ENCODE data around the gene AMZ1.
"Not testable (repeated sequence)": the region's sequence is repeated elsewhere in the genome, so short reads cannot be mapped to it uniquely, and the experiment has no call there.

AMZ1 gene

DNA sequence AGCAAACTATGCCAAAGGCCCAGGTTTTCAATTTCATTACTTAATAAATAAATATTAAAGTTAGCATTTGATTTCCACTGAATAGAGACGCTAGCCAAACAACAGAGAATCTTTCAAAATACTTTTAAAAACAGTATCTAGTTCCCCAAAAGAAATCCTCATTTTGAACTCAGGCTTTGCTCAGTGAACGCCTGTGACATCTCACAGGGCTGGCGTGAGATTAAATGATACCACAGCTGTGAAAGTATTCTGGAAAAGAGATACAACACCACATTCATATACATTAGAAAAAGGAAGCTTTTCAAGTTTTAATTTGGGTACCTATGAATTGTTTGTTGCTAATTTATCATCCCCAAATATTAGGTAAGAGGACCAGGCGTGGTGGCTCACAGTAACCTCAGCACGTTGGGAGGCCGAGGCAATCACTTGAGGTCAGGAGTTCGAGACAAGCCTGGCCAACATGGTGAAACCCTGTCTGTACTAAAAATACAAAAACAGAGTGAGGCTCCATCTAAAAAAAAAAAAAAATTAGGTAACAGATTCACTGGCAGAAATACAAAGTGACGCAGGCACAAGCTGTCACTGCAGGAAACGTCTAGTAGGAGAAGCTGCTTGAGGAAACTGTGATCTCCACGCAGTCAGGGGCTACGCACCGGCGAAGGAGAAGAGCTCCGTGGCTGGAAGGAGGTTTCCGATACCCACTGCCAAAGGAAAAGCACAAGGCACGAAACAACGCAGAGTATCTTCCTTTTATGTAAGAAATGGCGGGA is 50.0 kb downstream of the AMZ1 start:
- DNase-seq = peak in 5 of 51 donors; percentile 20 to 60 (median 44)

- no peak for DNase-seq
Observed at GRCh38 chr7:2738766-2739549, 51.0 kb downstream of the AMZ1 start.

DNA sequence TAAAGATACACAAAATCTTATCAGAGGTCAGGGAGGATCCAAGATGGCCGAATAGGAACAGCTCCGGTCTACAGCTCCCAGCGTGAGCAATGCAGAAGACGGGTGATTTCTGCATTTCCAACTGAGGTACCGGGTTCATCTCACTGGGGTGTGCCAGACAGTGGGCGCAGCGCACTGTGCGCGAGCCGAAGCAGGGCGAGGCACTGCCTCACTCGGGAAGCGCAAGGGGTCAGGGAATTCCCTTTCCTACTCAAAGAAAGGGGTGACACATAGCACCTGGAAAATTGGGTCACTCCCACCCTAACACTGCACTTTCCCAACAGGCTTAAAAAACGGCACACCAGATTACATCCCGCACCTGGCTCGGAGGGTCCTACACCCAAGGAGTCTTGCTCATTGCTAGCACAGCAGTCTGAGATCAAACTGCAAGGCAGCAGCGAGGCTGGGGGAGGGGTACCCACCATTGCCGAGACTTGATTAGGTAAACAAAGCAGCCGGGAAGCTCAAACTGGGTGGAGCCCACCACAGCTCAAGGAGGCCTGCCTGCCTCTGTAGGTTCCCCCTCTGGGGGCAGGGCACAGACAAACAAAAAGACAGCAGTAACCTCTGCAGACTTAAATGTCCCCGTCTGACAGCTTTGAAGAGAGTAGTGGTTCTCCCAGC is 55.7 kb downstream of the AMZ1 start:
- DNase-seq = not testable (repeated sequence)

DNA sequence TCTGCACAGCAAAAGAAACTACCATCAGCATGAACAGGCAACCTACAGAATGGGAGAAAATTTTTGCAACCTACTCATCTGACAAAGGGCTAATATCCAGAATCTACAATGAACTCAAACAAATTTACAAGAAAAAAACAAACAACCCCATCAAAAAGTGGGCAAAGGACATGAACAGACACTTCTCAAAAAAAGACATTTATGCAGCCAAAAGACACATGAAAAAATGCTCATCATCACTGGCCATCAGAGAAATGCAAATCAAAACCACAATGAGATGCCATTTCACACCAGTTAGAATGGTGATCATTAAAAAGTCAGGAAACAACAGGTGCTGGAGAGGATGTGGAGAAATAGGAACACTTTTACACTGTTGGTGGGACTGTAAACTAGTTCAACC is 60.7 kb downstream of the AMZ1 start:
- DNase-seq = not testable (repeated sequence)

- no peak for DNase-seq
Observed at GRCh38 chr7:2750004-2750407, 62.0 kb downstream of the AMZ1 start.

GRCh38 chr7:2751086-2751485 is 63.1 kb downstream of the AMZ1 start:
- DNase-seq = no peak

DNA sequence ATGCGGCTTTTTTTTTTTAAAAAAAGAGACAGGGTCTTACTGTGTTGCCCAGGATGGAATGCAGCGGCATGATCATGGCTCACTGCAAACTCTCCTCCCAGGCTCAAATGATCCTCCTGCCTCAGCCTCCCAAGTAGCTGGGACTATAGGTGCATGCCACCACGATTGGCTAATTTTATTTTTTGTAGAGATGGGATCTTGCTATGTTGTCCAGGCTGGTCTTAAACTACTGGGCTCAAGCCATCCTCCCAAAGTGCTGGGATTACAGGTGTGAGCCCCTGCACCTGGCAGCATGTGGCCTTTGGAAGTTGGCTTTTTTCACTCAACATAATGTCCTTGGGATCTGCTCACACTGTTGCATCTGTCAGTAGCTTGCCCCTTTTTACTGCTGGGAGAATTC is 65.1 kb downstream of the AMZ1 start:
- no peak for DNase-seq

DNA sequence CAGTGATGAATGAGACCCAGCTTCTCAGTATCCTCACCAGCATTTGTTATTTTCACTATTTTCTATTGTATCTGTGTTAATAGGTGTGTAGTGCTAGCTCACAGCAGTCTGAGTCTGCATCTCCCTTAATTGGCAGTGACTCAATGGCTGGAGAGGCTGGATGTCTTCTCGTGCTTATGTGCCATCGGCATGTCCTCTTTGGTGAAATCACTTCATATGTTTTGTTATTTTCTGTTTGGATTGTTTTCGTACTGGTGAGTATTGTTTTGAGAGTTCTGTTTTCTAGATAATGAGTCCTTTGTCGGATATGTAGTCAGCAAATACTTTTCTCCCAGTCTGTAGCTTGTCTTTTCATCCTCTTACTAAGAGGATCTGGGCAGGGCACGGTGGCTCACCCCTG is 66.1 kb downstream of the AMZ1 start:
- DNase-seq = peak in 2 of 51 donors; percentile 12 to 22

DNA sequence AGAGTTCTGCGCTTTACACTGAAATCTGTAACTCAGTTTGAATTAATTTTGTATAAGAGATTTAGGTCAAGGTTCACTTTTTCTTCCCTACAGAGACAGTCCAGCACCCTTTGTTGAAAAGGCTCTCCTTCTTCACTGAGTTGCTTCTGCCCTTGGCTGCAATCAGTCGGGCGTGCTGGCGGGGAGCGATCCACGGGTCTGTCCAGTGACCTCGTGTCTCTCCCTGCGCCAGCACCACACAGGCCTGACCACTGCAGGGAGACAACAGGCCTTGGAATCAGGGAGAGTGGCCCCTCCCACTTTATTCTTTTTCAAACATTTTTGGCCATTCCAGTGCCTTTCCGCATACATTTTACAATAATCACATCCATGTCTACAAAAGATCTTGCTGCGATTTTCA is 66.9 kb downstream of the AMZ1 start:
- DNase-seq = no peak

- no peak for DNase-seq
Observed at GRCh38 chr7:2755531-2755930, 67.5 kb downstream of the AMZ1 start.

DNA sequence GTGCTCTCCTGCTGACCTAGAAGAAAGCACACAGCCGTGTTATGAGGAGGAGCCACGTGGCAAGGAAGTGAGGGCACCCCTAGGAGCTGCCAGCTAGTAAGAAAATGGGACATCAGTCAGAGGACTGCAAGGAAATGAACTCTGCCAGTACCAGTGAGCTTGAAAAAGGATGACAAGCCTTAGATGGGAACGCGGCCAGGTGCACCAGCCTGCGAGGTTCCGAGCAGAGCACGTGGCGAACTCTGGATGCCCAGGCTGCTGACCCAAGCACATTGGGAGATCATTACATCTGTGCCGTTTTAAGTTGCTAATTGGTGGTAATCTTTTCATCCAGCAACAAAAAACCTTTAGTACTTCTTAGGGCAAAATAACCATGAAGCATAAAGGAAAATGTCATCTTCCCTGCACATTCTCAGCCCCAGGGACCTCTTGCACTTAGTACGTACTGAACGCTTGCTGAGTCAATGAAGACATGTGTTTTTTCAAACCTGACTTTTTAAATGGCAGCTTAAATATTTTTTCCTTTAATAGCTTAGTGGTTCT is 69.4 kb downstream of the AMZ1 start:
- DNase-seq = peak in 30 of 51 donors; percentile 30 to 83 (median 66)

- peak in 4 of 51 donors; percentile 22 to 80 (median 52) for DNase-seq
Observed at GRCh38 chr7:2757904-2758672, 70.1 kb downstream of the AMZ1 start.

GRCh38 chr7:2758673-2759616 is 70.9 kb downstream of the AMZ1 start:
- peak in 1 of 51 donors; percentile 55 for DNase-seq

- peak in 18 of 51 donors; percentile 17 to 57 (median 40) for DNase-seq
Observed at GRCh38 chr7:2759736-2760097, 71.7 kb downstream of the AMZ1 start.

GRCh38 chr7:2760098-2760889 is 72.3 kb downstream of the AMZ1 start:
- peak in 9 of 51 donors; percentile 20 to 69 (median 39) for DNase-seq

- DNase-seq = no peak
Observed at GRCh38 chr7:2761131-2761624, 73.2 kb downstream of the AMZ1 start.

GRCh38 chr7:2761801-2762497 is 73.9 kb downstream of the AMZ1 start:
- no peak for DNase-seq

DNA sequence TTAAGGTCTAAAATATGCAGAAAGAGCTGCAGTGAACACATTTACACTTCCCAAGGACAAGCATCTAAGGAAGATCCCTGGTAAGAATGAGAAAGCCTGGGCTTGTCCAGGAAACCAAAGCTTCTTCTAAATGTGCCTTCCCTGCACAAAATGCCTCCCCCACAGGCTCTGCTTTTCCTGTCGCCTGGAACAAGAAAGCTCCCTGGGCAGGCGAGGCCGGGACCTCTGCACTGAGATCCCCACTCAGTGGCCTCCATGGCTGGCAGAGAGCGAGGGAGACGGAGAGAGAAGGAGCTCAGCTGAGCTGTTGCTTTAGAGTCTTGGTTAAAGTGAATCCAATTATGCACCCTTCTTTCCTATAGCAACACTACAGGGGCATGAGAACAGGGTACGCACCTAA is 75.6 kb downstream of the AMZ1 start:
- DNase-seq = peak in 1 of 51 donors; percentile 54
